NCI-H128 (cell line): Measurements from ENCODE around the gene LEF1.

Source experiments
- DNase-seq: peaks from one replicate; lab custom pipeline; 2025; ENCODE audit not compliant: unreplicated experiment; lab: John Stamatoyannopoulos, UW

The LEF1 gene

GRCh38 chr4:108168671-108169523 lies at the start of gene LEF1:
Gene LEF1, minus strand, starts transcription at chr4:108168932. Its CDS starts 1,165 bp downstream, at chr4:108167767.
- peak; percentile 20 for DNase-seq

- DNase-seq, result no peak
These were observed 47.8 kb upstream of the LEF1 start for GRCh38 chr4:108216510-108216909.

GRCh38 chr4:108215055-108215454 lies 46.3 kb upstream of the LEF1 start:
- DNase-seq, result no peak

GRCh38 chr4:108213723-108214122 lies 45.0 kb upstream of the LEF1 start:
- no peak for DNase-seq

- no peak for DNase-seq
These were observed 44.6 kb upstream of the LEF1 start for GRCh38 chr4:108213308-108213707.

- no peak for DNase-seq
These were observed 42.5 kb upstream of the LEF1 start for GRCh38 chr4:108210989-108211835.

GRCh38 chr4:108209489-108209888 lies 40.8 kb upstream of the LEF1 start:
- no peak for DNase-seq

- DNase-seq, result no peak
These were observed 37.1 kb upstream of the LEF1 start for GRCh38 chr4:108205859-108206258.

GRCh38 chr4:108204518-108204917 lies 35.8 kb upstream of the LEF1 start:
- DNase-seq, result no peak

- DNase-seq, result no peak
These were observed 34.6 kb upstream of the LEF1 start for GRCh38 chr4:108203377-108203776.

GRCh38 chr4:108201774-108202173 lies 33.0 kb upstream of the LEF1 start:
- no peak for DNase-seq

- DNase-seq, result no peak
These were observed 31.1 kb upstream of the LEF1 start for GRCh38 chr4:108199881-108200280.

- DNase-seq, result no peak
These were observed 25.3 kb upstream of the LEF1 start for GRCh38 chr4:108193886-108194672.

GRCh38 chr4:108192935-108193334 lies 24.2 kb upstream of the LEF1 start:
- DNase-seq, result no peak

GRCh38 chr4:108192056-108192455 lies 23.3 kb upstream of the LEF1 start:
- peak; percentile 36 for DNase-seq

- DNase-seq, result no peak
These were observed 22.7 kb upstream of the LEF1 start for GRCh38 chr4:108191269-108191914.

- DNase-seq, result no peak
These were observed 20.0 kb upstream of the LEF1 start for GRCh38 chr4:108188770-108189169.

GRCh38 chr4:108185252-108185651 lies 16.5 kb upstream of the LEF1 start:
- no peak for DNase-seq

- DNase-seq, result no peak
These were observed 15.8 kb upstream of the LEF1 start for GRCh38 chr4:108184453-108185049.

- no peak for DNase-seq
These were observed 13.0 kb upstream of the LEF1 start for GRCh38 chr4:108181704-108182103.
